ENCODE results near the gene TBKBP1.
A peak's percentile ranks its signal among the peaks of the same experiment; 100 is the strongest.

The TBKBP1 gene

DNA sequence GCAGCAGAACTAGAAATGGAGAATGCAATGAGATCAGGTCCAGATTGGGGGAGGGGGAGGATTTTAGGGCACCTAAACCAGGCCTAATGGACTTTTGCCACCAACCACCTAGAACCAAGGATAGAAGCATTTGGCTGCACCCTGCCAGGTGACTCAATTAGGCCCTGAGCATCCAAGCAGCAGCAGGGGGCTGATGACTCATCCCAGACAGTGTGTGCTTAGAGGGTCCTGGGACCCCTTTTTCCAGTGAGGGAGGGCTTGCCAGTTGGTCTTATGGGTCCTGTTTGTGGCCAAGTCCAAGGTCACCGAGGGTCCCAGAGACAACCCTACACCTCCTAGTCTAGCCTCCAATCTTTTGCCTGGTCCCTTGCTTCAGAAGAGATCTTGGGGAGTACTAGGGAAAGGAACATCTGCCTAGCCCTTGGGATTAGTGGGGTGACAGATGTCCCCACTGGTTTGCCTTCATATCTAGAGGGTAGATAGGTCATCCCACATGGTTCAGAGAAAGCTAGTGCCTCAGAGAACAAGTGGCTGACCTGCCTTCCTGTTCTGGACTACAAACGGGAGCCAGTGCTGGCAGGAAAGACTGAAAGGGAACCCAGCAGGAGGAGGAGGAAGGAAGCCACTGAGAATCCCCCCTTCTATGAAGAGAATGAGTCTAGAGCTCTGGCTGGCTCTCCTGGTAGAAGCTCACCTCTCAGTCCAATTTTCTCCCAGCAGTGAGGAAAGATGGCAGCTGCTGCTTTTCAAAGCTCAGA lies 1.6 kb upstream of the TBKBP1 start:
- H4K20me1 ChIP-seq (ENCODE audit: insufficient read depth, low read length) = peaks cover 30% of the 10 kb centered on the region
- H3K4me3 ChIP-seq (ENCODE audit: low read depth in 1 of 2, low read length in 2 of 2) = no peak overlapping the region
- H2AFZ ChIP-seq (ENCODE audit: low read depth, low read length) = no peak overlapping the region
- no peaks in the 10 kb centered on the region for H3K79me2 ChIP-seq (ENCODE audit: insufficient read depth, low read length)
- peaks cover 31% of the 10 kb centered on the region for H3K4me1 ChIP-seq (ENCODE audit: insufficient read depth, low read length)
- no peak overlapping the region for H3K27ac ChIP-seq (ENCODE audit: low read length)
- H3K4me2 ChIP-seq (ENCODE audit: insufficient read depth, low read length) = peak overlapping the region; percentile 85; the same call in 1 of the 2 replicates
- H3K27me3 ChIP-seq (ENCODE audit: insufficient read depth, low read length, poor library complexity) = peaks cover 13% of the 10 kb centered on the region
- DNase-seq = no peak
- no peaks in the 10 kb centered on the region for H3K36me3 ChIP-seq (ENCODE audit: insufficient read depth, low read length)
- TF ChIP-seq, protein P1, sequence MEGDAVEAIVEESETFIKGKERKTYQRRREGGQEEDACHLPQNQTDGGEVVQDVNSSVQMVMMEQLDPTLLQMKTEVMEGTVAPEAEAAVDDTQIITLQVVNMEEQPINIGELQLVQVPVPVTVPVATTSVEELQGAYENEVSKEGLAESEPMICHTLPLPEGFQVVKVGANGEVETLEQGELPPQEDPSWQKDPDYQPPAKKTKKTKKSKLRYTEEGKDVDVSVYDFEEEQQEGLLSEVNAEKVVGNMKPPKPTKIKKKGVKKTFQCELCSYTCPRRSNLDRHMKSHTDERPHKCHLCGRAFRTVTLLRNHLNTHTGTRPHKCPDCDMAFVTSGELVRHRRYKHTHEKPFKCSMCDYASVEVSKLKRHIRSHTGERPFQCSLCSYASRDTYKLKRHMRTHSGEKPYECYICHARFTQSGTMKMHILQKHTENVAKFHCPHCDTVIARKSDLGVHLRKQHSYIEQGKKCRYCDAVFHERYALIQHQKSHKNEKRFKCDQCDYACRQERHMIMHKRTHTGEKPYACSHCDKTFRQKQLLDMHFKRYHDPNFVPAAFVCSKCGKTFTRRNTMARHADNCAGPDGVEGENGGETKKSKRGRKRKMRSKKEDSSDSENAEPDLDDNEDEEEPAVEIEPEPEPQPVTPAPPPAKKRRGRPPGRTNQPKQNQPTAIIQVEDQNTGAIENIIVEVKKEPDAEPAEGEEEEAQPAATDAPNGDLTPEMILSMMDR (IDR thresholded peaks at IDR 0.05; ENCODE audit: borderline replicate concordance, extremely low read depth, low read length, poor library complexity, severe bottlenecking) = no peak
- no peak for TF ChIP-seq EZH2 (IDR thresholded peaks at IDR 0.05; ENCODE audit: borderline replicate concordance, low read depth, low read length, severe bottlenecking)
- H3K9me3 ChIP-seq (ENCODE audit: insufficient read depth, low read length, severe bottlenecking) = no peaks in the 10 kb centered on the region
- no peak overlapping the region for H3K9ac ChIP-seq (ENCODE audit: low read depth, low read length)
- ATAC-seq (ENCODE audit: insufficient read depth, low read depth) = no peak

DNA sequence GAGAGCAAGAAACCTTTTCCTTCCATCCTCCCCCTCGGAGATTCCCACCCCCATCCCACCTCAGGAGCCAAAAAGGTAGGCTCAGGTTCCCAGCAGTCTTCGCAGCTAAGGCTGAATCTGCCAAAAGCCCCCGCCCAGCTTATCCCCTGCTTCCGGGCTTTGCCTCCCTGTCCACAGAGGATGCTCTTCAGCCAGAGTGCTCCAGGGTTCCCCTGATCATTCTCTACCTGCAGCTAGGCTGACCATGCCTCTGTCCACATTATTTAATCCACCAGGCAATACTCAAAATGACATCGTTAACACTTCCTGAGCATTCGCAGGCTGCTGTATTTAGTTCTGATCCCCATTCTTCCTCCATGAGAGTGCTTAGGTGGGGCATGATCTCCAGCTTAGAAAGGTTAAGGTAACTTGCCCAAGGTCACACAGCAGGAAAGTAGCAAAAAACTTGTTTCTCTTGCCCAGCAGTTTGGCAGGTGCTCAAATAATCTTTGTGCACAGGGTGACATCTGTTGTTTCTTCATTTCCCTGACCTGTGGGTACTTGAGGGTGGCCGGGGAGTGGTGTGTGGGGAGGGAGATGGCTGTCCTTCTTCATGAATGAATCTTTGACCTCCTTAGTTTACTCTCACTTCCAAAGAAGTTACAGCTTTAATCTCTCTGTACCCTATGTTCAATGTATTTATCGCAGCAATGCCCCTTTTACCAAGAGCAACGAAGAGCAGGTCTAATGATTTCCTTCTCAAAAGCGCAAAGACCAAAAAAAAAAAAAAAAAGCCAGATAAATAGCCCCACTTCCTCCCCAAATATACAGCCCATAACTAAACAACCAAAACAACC lies 848 bp upstream of the TBKBP1 start:
- Histone ChIP-seq H3K9ac (ENCODE audit: low read depth, low read length) (peak overlapping the region; percentile 54), H3K79me2 (ENCODE audit: insufficient read depth, low read length) (no peaks in the 10 kb centered on the region), H3K27ac (ENCODE audit: low read length) (peak overlapping the region; percentile 53; the same call in 1 of the 2 replicates), H3K9me3 (ENCODE audit: insufficient read depth, low read length, severe bottlenecking) (no peaks in the 10 kb centered on the region), H3K4me2 (ENCODE audit: insufficient read depth, low read length) (peak overlapping the region; percentile 85), H2AFZ (ENCODE audit: low read depth, low read length) (peak overlapping the region; percentile 69), H3K4me1 (ENCODE audit: insufficient read depth, low read length) (peaks cover 31% of the 10 kb centered on the region), H3K36me3 (ENCODE audit: insufficient read depth, low read length) (no peaks in the 10 kb centered on the region), H4K20me1 (ENCODE audit: insufficient read depth, low read length) (peaks cover 28% of the 10 kb centered on the region), H3K27me3 (ENCODE audit: insufficient read depth, low read length, poor library complexity) (peaks cover 13% of the 10 kb centered on the region), H3K4me3 (ENCODE audit: low read depth in 1 of 2, low read length in 2 of 2) (peak overlapping the region; percentile 19 to 62; a peak in 3 of 4 replicates)
- ATAC-seq (ENCODE audit: insufficient read depth, low read depth) (no peak), DNase-seq (no peak)
- TF ChIP-seq EZH2 (IDR thresholded peaks at IDR 0.05; ENCODE audit: borderline replicate concordance, low read depth, low read length, severe bottlenecking) = no peak
- TF ChIP-seq, protein P1 (IDR thresholded peaks at IDR 0.05; ENCODE audit: borderline replicate concordance, extremely low read depth, low read length, poor library complexity, severe bottlenecking) = no peak

DNA sequence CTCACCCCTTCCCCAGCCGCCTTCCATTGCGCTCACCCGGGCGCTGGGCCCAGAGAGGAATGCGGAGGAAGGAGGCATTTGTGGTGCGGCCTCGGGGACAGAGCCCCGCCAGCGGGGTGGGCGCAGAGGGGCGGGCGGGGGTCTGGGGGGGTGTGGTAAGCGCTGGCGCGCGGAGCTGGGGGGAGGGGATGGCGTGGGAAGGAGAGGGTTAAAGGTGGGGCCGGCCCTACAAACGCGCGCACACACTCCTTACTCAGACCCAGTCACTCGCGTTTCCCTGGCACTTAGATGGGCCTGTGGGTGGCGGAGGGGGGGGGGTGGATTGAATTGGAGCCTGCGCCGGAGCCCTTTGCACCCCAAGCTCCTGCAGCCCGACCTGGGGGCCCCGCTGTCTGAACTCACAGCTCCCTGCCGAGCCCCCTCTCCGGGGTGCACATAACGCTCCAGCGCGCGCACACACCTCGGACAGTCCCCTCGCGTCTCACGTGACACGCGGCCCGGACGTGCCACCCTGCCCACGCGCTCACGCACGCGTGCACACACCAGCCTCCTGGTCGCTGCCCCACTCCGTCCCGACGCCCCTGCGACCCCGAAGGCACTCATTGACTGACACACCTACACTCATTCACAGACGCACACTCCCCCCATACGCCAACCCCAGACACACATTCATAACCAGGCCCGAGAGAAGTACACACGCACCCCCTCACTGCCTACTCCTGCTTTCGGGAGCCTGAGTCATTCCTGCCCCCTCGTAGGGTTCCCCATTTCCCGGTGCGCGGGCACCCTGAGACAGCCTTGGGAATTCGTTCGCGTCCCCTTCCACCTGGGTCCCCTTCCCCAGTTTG lies 844 bp downstream of the TBKBP1 start:
- Histone ChIP-seq H3K4me2 (ENCODE audit: insufficient read depth, low read length) (peak overlapping the region; percentile 85), H3K27me3 (ENCODE audit: insufficient read depth, low read length, poor library complexity) (peaks cover 13% of the 10 kb centered on the region), H3K4me3 (ENCODE audit: low read depth in 1 of 2, low read length in 2 of 2) (peak overlapping the region; percentile 62 to 63), H2AFZ (ENCODE audit: low read depth, low read length) (peak overlapping the region; percentile 67), H3K27ac (ENCODE audit: low read length) (no peak overlapping the region), H3K79me2 (ENCODE audit: insufficient read depth, low read length) (no peaks in the 10 kb centered on the region), H3K4me1 (ENCODE audit: insufficient read depth, low read length) (peaks cover 31% of the 10 kb centered on the region), H3K9ac (ENCODE audit: low read depth, low read length) (peak overlapping the region; percentile 60), H3K36me3 (ENCODE audit: insufficient read depth, low read length) (no peaks in the 10 kb centered on the region), H4K20me1 (ENCODE audit: insufficient read depth, low read length) (peaks cover 35% of the 10 kb centered on the region), H3K9me3 (ENCODE audit: insufficient read depth, low read length, severe bottlenecking) (no peaks in the 10 kb centered on the region)
- TF ChIP-seq, protein P1 (IDR thresholded peaks at IDR 0.05; ENCODE audit: borderline replicate concordance, extremely low read depth, low read length, poor library complexity, severe bottlenecking) = no peak
- no peak for TF ChIP-seq EZH2 (IDR thresholded peaks at IDR 0.05; ENCODE audit: borderline replicate concordance, low read depth, low read length, severe bottlenecking)
- peak; percentile 25 for DNase-seq
- peak; percentile 61 for ATAC-seq (ENCODE audit: insufficient read depth, low read depth)
